Stimulated activated naive CD8-positive, alpha-beta T cell treated with anti-CD3 and anti-CD28 coated beads, Interleukin-15, Interleukin-2, amounts not matched to agents 100 ng/mL and 50 ng/mL, for 24 hours (primary cell): ENCODE measurements around the gene TNFRSF13B.
A peak's percentile ranks its signal among the peaks of the same experiment; 100 is the strongest.
"Not testable (repeated sequence)": the region's sequence is repeated elsewhere in the genome, so short reads cannot be mapped to it uniquely, and the experiment has no call there.

Source experiments
- H3K27ac Mint-ChIP-seq: one replicate; pipeline ENCODE4 v1.8.0; 2021; ENCODE audit warnings: mild to moderate bottlenecking, mixed read lengths
- H3K27me3 Mint-ChIP-seq: one replicate; pipeline ENCODE4 v1.8.0; 2021; ENCODE audit warnings: mixed read lengths
- H3K36me3 Mint-ChIP-seq: one replicate; pipeline ENCODE4 v1.8.0; 2021; ENCODE audit warnings: low read depth, mixed read lengths
- H3K4me1 Mint-ChIP-seq: one replicate; pipeline ENCODE4 v1.8.0; 2021; ENCODE audit warnings: low read depth, mixed read lengths
- H3K4me3 Mint-ChIP-seq: one replicate; pipeline ENCODE4 v1.8.0; 2021; ENCODE audit warnings: mild to moderate bottlenecking, mixed read lengths
- H3K9me3 Mint-ChIP-seq: one replicate; pipeline ENCODE4 v1.8.0; 2021; ENCODE audit warnings: mixed read lengths

TNFRSF13B gene

DNA sequence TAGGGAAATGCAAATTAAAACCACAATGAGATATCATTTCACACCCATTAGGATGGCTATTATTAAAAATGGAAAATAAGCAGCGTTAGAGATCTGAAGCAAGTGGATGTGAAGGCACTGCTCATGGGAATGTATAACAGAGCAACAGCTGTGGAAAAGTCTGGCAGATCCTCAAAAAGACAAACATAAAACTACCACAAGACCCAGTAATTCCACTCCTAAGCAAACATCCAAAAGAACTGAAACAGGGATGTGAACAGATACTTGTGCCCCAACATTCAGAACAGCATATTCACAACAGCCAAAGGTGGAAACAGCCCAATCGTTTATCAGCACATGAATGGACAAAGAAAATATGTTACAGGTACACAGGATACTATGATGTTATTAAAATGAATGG, 10.9 kb downstream of the TNFRSF13B start:
- H3K27me3 Mint-ChIP-seq, result peaks cover 18% of the 10 kb centered on the region
- not testable (repeated sequence) for H3K36me3 Mint-ChIP-seq, H3K4me1 Mint-ChIP-seq, H3K4me3 Mint-ChIP-seq, H3K27ac Mint-ChIP-seq
- peaks cover 10% of the 10 kb centered on the region for H3K9me3 Mint-ChIP-seq

DNA sequence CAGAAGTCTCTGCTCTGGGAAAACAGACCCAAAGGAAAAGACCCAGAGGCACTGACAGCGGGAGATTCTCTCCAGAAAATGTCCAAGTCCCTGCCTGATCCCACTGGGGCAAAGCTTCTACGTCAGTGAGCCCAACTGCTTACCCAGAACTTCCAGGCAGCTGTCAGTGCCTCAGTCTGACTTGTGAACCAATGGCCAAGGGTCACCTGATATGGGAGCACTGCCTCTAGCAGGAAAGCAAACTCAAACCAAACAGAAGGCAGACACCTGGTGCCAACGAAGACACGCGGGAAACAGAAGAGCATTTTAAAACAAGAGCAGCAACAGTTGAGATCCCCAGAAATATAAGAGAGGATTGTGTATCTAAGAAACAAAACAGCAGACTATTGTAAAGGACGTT, 16.9 kb downstream of the TNFRSF13B start:
- not testable (repeated sequence) for H3K27ac Mint-ChIP-seq, H3K36me3 Mint-ChIP-seq, H3K4me3 Mint-ChIP-seq, H3K9me3 Mint-ChIP-seq, H3K4me1 Mint-ChIP-seq
- H3K27me3 Mint-ChIP-seq, result peaks cover 32% of the 10 kb centered on the region

DNA sequence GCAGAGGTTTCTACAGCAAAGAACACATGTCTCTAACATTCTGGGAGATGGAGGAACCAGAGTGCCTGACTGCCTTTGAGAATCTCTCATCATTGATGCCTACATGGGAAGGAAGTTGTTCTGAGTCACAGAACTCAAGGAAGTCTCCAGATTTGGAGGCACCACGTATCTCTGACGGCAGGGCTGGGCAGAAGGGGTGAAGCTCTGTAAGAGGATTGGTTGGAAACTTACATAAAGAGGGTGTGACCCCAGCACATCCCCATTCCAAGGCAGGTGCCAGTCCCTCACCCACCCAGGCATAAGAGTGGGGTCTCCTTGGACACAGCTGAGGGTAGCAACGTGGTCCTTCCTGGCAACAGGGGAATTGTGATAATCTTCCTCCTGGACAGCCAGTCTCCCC, 17.4 kb downstream of the TNFRSF13B start:
- H3K4me3 Mint-ChIP-seq, result no peak overlapping the region
- H3K9me3 Mint-ChIP-seq, result no peaks in the 10 kb centered on the region
- H3K36me3 Mint-ChIP-seq, result no peaks in the 10 kb centered on the region
- no peak overlapping the region for H3K27ac Mint-ChIP-seq
- peaks cover 28% of the 10 kb centered on the region for H3K27me3 Mint-ChIP-seq
- no peaks in the 10 kb centered on the region for H3K4me1 Mint-ChIP-seq

DNA sequence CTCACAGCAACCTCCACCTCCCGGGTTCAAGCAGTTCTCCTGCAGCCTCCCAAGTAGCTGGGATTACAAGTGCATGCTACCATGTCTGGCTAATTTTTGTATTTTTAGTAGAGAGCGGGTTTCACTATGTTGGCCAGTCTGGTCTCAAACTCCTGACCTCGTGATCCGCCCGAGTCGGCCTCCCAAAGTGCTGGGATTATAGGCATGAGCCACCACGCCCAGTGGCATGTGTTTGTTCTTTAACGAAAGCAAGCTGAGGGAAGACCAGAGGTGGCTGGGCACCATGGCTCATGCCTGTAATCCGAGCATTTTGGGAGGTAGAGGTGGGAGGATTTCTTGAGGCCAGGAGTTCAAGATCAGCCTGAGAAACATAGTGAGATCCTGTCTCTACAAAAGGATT, 18.1 kb downstream of the TNFRSF13B start:
- H3K4me1 Mint-ChIP-seq, result no peaks in the 10 kb centered on the region
- peaks cover 28% of the 10 kb centered on the region for H3K27me3 Mint-ChIP-seq
- no peaks in the 10 kb centered on the region for H3K36me3 Mint-ChIP-seq
- no peak overlapping the region for H3K27ac Mint-ChIP-seq
- H3K4me3 Mint-ChIP-seq, result no peak overlapping the region
- H3K9me3 Mint-ChIP-seq, result peaks cover 4% of the 10 kb centered on the region

DNA sequence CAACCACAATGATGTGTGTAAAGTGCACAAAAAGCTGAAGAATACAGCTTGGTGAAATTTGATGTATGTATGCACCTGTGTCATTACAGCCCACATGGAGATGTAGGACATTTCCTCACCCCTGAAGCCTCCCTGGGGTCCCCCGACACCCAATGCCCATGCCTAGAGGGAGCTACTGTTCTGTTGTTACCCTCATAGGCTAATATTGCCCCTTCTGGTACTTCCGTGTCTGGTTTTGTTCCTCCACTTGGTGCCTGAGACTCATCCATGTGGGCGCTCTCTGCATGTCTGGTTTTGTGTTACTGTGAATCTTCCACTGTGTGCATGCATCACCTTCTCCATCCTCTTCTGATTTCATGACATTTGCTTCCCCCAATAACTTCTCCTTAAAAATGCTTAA, 18.6 kb downstream of the TNFRSF13B start:
- H3K9me3 Mint-ChIP-seq, result peaks cover 4% of the 10 kb centered on the region
- H3K36me3 Mint-ChIP-seq, result no peaks in the 10 kb centered on the region
- no peaks in the 10 kb centered on the region for H3K4me1 Mint-ChIP-seq
- H3K27me3 Mint-ChIP-seq, result peaks cover 28% of the 10 kb centered on the region
- no peak overlapping the region for H3K4me3 Mint-ChIP-seq
- no peak overlapping the region for H3K27ac Mint-ChIP-seq

DNA sequence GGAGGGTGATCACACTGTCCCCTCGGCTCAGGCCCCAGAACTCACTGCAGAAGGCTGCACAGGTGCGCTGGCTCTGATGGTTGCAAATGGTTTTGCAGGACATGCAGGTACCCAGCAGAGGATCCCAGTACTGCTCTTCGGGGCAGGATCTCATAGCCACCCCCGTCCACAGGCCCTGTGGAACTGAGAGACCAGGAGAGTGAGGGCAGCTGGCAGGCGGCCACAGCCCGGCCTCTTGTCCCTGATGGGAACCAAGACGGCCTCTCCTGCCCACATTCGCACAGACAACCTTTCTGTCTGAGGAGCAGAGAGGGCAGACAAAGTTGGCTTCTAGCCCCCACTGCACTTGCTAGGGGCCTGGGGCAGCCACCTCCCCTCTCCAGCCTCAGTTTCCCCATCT, 19.5 kb downstream of the TNFRSF13B start:
- Mint-ChIP-seq H3K4me3 (no peak overlapping the region), H3K9me3 (peaks cover 4% of the 10 kb centered on the region), H3K36me3 (no peaks in the 10 kb centered on the region), H3K4me1 (no peaks in the 10 kb centered on the region), H3K27ac (no peak overlapping the region), H3K27me3 (peaks cover 28% of the 10 kb centered on the region)

DNA sequence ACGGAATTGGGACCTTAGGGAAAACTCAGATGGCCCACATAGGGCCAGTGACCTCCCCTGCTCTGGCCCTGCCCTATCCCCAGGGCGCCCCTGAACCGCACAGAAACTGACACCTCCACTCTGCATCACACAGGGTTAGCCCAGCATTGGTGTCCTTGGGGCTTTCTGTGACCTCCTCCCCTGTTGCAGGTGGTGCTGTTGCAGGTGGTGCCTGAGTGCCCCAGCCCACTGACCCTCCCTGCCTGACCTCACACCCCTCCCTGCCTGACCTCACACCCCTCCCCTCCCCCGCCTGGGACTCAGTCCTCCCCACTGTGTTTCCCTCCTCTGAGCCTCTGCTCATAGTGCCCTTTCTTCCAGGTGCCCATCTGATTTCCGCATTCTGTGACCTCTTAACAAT, 21.4 kb downstream of the TNFRSF13B start:
- H3K27me3 Mint-ChIP-seq, result peaks cover 17% of the 10 kb centered on the region
- no peaks in the 10 kb centered on the region for H3K4me1 Mint-ChIP-seq
- H3K36me3 Mint-ChIP-seq, result no peaks in the 10 kb centered on the region
- no peak overlapping the region for H3K27ac Mint-ChIP-seq
- no peak overlapping the region for H3K4me3 Mint-ChIP-seq
- H3K9me3 Mint-ChIP-seq, result peaks cover 4% of the 10 kb centered on the region

DNA sequence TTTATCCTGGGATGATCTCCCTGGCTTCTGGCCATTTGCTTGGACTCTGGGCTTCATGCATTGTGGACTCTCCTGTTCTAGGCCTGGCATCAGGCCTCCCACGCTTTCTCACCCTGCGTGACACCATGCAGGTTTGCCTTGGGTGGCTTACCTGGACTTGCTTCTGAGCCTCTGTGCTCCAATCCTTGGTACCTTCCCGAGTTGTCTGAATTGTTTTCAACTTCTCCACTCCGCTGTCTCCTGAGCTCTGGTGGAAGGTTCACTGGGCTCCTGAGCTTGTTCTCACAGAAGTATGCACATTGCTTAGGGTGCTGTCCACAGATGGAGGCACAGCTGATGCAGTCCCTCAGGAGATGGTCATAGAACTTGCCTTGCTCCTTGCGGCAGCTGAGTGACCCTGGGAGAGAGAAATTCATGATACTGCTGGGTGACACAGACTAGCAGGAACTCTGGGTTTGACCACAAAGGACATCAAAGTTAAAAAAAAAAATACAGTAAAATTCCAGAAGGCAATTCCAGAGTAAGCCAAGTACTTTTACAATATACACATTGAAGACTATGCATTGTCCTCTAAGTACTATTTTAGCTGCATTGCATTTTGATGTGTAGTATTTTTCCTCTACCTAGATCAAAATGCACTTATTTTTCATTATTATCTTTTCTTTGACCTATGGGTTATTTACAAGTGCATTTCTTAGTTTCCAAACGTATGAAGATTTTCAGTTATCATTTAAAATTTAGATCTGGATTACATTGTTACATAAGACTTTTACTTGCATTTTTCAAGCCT, 23.1 kb downstream of the TNFRSF13B start:
- Mint-ChIP-seq H3K4me1 (no peaks in the 10 kb centered on the region), H3K27ac (no peak overlapping the region), H3K27me3 (peaks cover 6% of the 10 kb centered on the region), H3K36me3 (no peaks in the 10 kb centered on the region), H3K4me3 (no peak overlapping the region), H3K9me3 (peaks cover 4% of the 10 kb centered on the region)

DNA sequence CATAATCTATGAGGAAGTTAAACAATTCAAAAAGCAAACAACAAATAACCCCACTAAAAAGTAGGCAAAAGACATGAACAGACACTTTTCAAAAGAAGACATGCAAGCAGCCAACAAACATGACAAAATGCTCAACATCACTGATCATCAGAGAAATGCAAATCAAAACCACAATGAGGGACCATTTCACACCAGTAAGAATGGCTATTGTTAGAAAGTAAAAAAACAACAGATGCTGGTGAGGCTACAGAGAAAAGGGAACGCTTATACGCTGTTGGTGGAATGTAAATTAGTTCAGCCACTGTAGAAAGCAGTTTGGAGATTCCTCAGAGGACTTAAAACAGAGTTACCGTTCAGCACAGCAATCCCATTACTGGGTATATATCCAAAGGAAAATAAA, 24.4 kb downstream of the TNFRSF13B start:
- no peak overlapping the region for H3K27ac Mint-ChIP-seq
- H3K36me3 Mint-ChIP-seq, result no peaks in the 10 kb centered on the region
- H3K27me3 Mint-ChIP-seq, result peaks cover 6% of the 10 kb centered on the region
- no peak overlapping the region for H3K4me3 Mint-ChIP-seq
- no peaks in the 10 kb centered on the region for H3K4me1 Mint-ChIP-seq
- peaks cover 4% of the 10 kb centered on the region for H3K9me3 Mint-ChIP-seq

DNA sequence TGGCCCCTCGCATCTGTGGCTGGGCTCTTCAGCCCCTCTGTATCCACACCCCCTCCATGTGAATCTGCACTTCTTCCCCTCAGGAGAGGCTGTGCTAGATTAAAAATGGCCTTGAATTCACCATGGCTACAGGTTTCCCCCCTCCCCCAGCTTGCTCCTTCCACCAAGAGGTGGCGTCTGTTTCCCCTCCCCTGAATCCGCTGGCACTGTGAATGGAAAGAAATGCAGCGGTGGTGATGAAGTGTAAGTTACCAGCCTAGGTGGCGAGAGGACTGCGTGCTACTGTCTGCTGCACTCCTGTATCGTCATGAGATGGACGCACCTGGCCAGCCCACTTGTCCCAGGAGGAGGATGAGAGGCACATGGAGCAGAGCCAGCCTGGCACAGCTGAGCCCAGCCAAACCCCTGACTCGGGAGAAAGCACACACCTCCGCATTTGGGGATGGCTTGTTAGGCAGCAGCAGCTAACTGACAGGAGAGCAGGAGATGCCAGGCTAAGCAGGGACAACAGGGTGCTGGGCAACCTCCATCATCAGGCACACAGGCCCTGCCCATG, 26.2 kb downstream of the TNFRSF13B start:
- H3K4me3 Mint-ChIP-seq, result no peak overlapping the region
- peaks cover under 1% of the 10 kb centered on the region for H3K27me3 Mint-ChIP-seq
- H3K9me3 Mint-ChIP-seq, result peaks cover 4% of the 10 kb centered on the region
- no peaks in the 10 kb centered on the region for H3K36me3 Mint-ChIP-seq
- no peaks in the 10 kb centered on the region for H3K4me1 Mint-ChIP-seq
- no peak overlapping the region for H3K27ac Mint-ChIP-seq

DNA sequence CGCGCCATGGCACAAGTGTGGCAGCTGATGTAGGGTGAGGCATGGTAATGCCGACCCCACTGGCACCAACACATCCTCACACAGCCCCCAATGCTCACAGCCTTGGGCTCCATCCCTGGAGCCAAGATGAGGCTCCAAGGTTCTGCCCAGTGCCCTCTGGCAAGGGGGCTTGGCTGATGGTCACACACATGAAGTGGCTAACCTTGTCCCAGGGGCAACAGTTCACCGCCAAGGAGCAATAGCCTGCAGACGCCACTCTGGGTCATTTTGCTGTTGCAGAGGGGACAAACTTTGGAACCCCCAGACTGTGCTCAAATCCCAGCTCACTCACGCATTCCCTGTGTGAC, 26.8 kb downstream of the TNFRSF13B start:
- H3K36me3 Mint-ChIP-seq, result no peaks in the 10 kb centered on the region

DNA sequence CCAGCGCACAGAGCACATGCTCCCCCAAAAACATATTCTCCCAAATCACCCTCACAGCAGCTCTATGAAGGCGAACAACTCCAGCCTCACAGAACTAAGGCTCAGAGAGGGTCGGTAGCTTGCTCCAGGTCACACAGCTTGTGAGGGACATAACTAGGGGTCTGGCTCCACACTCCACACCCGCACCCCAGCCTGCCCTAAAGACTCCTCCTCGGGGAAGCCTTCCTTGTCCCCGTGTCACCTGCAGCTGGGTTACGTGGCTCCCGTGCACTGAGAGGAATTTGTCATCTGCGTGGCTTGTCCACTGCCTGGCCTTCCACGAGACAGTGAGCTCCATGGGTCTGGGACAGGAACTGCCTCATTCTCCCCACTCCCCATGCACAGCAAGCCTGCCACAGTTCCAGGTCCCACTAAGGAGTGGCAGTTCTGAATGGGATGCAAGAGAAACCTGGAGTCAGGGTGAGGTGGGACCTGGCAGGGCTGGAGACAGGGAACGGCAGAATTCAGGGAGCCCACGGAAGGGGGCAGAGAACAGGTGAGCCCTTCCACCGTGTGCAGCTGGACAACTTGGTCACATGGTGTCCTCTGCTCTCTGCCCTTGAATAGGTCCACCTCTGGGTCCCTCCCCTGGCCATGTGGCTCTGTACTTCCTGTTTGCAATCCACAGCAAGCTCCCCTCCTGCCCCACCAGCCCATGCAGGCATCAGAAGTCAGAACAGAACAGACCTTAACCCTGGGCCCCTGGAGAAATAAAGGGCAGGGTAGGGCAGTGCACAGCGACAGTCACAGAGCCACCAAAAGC, 27.4 kb downstream of the TNFRSF13B start:
- H3K4me1 Mint-ChIP-seq, result no peaks in the 10 kb centered on the region
- no peak overlapping the region for H3K27ac Mint-ChIP-seq
- H3K27me3 Mint-ChIP-seq, result no peaks in the 10 kb centered on the region
- no peaks in the 10 kb centered on the region for H3K36me3 Mint-ChIP-seq
- H3K9me3 Mint-ChIP-seq, result peaks cover 4% of the 10 kb centered on the region
- no peak overlapping the region for H3K4me3 Mint-ChIP-seq

More for the DNA sequence above, 26.8 kb downstream of the TNFRSF13B start:
- Mint-ChIP-seq H3K27me3 (no peaks in the 10 kb centered on the region), H3K4me1 (no peaks in the 10 kb centered on the region), H3K4me3 (no peak overlapping the region), H3K27ac (no peak overlapping the region), H3K9me3 (peaks cover 4% of the 10 kb centered on the region)

DNA sequence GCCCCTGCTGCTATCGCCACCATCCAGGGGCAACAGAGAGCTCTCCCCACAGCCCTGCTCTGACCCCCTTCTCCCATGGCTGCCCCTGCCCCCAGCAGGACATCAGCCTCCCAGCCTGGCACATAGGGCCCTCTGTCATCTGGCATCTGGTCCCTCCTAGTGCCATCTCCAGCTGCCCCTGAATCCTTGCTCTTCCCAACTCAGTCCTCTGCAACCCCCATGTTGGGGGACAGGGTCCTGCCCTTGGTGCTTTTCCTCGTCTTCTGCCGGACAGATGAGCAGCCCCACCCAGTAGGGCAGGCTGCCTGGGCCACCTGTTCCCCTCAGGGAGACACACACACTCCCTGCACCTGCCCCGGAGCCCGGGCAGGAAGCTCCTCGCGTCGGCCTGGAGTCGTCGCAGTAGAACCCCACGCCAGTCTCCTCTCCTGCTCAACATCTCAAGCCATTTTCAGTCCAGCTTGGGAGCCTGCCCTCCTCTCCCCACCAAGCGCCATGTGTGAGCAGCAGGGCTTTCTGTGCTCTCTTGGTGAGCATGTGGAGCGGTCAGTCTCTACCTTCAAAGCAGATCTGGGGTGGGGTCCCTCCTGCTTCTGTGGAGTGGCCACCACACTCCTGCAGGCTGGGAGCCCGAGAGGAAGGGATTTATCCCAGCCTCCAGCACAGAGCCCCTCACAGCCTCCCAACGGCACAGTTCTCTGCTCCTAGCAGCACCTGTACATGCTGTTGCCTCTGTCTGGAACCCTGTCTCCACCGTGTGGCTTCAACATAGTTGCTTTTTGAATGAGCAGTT, 28.2 kb downstream of the TNFRSF13B start:
- Mint-ChIP-seq H3K27ac (no peak overlapping the region), H3K4me1 (no peaks in the 10 kb centered on the region), H3K4me3 (no peak overlapping the region)

DNA sequence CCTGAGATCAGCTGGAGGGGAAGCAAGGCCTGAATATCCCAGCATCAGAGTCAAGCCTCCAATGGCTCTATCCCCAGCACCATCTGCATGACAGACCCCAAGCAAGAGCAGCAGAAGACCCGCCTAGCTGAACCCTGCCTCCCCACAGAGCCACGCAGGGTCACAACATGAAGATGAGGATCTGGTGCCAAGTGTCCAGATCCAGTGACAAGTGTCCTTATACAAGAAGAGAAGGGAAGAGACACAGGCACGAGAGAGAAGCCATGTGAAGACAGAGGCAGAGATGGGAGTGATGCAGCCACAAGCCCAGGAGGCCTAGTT, 28.9 kb downstream of the TNFRSF13B start:
- Mint-ChIP-seq H3K27me3 (peaks cover 1% of the 10 kb centered on the region), H3K9me3 (no peaks in the 10 kb centered on the region), H3K36me3 (no peaks in the 10 kb centered on the region), H3K4me3 (no peak overlapping the region), H3K27ac (peak overlapping the region; percentile 19), H3K4me1 (no peaks in the 10 kb centered on the region)

More for the DNA sequence above, 28.2 kb downstream of the TNFRSF13B start:
- Mint-ChIP-seq H3K36me3 (no peaks in the 10 kb centered on the region), H3K27me3 (no peaks in the 10 kb centered on the region), H3K9me3 (no peaks in the 10 kb centered on the region)
